Kidney glomerular epithelial cell (primary cell): ENCODE measurements around the gene FCHO1.
"Not testable (repeated sequence)": the region's sequence is repeated elsewhere in the genome, so short reads cannot be mapped to it uniquely, and the experiment has no call there.

Experiments used
- DNase-seq: peaks from one replicate; lab custom pipeline; 2025; lab: John Stamatoyannopoulos, UW

The FCHO1 gene

DNA sequence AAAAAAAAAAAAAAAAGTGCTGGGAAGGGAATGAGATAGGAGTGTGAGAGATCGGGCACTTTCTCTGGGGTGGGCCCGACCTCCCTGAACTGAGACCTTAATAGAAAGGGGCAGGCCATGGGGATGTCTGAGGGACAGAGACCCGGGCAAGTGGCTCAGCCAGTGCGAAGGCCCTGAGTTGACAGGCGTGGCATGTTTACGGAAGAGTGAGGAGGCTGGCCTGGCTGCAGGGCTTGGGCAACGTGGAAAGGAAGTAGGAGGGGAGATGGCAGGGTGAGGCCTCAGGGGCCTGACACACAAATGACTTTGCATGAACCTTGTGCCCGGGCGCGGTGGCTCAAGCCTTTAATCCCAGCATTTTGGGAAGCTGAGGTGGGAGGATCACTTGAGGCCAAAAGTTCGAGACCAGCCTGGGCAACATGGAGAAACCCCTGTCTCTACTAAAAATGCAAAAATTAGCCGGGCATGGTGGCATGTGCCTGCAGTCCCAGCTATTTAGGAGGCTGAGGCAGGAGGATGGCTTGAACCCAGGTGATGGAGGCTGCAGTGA lies 13.9 kb downstream of the FCHO1 start:
- DNase-seq = no peak

DNA sequence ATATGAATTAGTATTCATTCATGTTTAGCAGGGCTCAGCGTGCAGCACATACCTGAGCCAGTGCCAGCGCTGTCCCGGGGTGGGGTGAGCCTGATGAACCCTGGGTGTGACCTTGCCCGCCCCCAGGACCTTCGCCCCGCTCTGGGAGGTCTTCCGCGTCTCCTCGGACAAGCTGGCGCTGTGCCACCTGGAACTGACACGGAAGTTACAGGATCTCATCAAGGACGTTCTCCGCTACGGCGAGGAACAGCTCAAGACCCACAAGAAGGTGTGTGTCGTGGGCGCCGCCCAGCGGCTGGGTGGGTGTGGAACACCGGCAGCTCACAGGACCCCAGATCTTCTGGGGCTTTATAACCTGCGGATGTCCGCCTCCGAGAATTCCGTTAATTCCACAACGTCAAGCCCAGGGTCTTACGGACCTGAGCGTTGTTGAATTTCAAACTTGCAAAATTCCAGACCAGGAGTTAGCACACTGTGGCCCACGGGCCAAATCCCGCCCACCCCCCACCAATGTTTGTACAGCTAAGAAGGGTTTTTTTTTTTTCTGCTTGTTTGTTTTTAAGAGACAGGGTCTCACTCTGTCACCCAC lies 15.4 kb downstream of the FCHO1 start:
- DNase-seq = peak; percentile 83

DNA sequence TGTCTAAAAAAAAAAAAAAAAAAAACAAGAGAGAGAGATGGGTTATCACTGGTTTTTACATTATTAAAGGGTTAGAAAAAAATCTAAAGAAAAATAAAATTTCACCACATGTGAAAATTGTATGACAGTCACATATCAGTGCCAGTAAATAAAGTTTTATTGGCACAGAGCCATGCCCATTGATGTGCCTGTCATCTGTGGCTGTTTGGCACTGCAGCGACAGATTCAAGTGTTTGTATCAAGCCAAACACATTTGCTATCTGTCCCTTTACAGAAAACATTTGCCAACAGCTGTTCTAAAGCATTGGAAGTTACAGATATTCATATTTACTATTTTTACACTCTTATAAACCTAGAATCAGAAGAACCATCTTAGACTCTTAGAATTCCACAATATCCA lies 16.3 kb downstream of the FCHO1 start:
- DNase-seq = no peak

DNA sequence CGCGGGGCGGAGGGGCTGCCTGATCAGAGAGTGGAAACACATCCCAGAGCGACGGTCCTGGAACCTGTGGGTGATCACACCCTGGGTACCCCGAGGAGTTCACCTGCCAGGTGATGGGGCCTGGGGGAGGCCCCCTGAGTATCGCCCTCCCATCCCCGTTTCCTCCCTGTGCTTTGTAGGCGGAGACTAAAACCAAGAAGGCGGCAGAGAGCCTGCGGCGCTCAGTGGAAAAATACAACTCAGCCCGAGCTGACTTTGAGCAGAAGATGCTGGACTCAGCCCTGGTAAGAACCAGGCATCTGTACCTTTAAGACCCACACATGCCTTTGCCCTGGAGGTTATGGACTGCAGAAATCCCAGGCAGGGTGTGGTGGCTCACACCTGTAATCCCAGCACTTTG lies 19.3 kb downstream of the FCHO1 start:
- no peak for DNase-seq

DNA sequence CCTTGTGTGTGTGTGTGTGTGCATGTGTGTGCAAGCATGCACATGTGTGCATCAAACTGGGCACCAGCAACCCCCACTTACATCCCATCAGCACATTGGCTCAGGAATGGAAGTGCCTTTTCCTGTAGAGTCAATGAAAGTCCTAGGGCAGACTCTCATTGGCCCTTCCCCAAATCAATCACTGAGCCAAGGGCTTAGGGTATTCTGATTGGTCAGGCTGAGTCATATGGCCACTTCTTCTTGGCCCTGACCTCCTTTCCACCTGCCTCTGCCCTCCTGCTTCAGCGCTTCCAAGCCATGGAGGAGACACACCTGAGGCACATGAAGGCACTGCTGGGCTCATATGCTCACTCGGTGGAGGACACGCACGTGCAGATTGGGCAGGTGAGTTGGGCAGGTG lies 20.9 kb downstream of the FCHO1 start:
- no peak for DNase-seq

DNA sequence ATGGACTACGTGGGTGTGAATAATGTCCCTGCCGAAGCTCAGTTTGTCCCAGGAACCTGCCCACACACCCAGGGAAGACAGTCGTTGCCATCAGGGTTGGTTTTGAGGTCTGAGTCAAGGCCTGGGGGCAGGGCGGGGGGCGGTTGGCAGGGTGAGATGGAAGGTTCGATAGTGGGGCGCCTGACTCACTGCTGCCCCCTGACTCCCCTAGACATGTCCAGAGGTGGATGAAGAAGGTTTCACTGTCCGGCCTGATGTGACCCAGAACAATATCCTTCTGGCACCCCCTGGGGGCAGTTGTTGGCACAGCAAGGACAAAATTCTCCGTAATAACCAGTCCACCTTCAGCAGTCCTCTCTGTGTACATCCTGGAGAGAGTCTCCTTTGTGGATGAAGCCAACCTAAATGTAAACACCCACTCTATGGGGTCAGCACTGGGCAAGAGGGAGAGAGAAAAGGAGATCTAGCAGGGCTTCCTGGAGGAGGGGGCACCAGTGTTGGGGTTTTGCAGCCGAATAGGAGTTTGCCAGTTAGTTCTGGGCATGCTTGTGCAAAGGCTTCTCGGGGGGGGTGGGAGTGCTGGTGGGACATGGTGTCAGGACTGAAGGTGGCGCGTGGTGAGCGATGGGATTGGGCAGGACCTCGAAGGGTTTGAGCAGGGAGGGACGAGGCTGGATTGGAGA lies 24.1 kb downstream of the FCHO1 start:
- DNase-seq = no peak

DNA sequence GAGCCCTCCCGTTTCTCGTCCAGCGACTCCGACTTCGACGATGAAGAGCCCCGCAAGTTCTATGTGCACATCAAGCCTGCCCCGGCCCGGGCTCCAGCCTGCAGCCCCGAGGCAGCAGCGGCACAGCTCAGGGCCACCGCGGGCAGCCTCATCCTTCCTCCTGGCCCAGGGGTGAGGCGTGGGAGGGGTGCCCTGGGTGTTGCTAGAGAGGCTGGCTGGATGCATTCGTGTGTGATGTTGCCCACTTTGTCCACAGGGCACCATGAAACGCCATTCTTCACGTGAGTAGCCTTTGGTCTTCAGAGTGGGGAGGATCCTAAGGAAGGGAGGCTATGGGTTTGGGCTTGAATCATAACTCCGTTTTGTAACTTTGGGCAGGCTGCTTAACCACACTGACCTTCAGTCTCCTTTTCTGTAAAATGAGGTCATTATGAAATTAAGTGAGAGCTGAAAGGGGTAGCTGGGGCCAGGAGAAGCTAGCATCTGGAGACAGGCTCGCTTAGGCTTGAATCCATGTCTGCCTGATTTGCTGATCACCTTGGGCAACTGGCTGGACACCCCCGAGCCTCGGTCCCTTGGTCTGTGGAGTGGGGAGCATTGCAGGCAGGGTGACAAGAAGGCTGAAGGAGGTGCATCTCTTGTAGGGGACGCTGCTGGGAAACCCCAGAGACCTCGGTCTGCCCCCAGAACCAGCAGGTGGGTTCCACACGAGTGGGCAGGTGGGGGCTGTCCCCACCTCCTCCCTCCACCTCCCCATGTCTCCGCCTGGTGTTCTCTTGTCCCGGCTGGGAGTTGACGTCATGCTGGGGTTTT lies 24.9 kb downstream of the FCHO1 start:
- DNase-seq = no peak

DNA sequence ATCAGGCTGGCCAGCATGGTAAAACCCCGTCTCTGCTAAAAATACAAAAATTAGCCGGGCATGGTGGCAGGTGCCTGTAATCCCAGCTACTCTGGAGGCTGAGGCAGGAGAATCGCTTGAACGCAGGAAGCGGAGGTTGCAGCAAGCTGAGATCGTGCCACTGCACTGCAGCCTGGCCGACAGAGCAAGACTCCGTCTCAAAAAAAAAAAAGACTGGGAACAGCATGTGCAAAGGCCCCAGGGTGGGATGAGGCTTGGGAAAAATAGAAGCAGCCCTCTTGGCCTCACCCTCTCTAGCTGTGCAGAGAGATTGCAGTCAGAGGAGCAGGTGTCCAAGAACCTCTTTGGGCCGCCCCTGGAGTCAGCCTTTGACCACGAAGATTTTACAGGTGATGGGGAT lies 26.6 kb downstream of the FCHO1 start:
- DNase-seq = not testable (repeated sequence)

DNA sequence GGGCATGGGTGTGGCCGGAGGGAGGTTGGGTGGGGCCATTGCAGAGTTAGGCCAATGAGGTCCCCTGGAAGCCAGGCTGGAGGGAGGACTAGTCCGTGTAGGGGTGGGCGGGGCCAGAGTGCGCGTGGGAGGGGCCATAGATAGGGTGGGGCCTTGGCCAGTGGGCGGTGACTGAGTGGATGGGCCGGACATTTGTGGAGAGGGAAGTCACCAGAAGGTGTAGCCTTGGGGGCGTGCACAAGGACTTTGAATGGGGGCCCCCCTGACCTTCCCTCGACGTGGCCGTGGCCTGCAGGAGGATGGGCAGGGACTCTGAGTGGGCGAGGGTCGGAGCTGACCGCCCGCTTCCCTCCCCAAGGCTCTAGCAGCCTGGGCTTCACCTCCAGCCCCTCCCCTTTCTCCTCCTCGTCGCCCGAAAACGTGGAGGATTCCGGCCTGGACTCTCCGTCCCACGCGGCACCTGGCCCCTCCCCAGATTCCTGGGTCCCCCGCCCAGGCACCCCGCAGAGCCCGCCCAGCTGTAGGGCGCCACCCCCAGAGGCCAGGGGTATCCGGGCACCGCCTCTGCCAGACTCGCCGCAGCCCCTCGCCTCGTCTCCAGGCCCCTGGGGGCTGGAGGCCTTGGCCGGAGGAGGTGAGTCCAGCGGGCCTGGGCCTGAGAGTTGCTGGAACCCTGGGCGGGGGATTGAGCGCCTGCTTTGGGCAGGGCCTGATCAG lies 27.1 kb downstream of the FCHO1 start:
- no peak for DNase-seq

DNA sequence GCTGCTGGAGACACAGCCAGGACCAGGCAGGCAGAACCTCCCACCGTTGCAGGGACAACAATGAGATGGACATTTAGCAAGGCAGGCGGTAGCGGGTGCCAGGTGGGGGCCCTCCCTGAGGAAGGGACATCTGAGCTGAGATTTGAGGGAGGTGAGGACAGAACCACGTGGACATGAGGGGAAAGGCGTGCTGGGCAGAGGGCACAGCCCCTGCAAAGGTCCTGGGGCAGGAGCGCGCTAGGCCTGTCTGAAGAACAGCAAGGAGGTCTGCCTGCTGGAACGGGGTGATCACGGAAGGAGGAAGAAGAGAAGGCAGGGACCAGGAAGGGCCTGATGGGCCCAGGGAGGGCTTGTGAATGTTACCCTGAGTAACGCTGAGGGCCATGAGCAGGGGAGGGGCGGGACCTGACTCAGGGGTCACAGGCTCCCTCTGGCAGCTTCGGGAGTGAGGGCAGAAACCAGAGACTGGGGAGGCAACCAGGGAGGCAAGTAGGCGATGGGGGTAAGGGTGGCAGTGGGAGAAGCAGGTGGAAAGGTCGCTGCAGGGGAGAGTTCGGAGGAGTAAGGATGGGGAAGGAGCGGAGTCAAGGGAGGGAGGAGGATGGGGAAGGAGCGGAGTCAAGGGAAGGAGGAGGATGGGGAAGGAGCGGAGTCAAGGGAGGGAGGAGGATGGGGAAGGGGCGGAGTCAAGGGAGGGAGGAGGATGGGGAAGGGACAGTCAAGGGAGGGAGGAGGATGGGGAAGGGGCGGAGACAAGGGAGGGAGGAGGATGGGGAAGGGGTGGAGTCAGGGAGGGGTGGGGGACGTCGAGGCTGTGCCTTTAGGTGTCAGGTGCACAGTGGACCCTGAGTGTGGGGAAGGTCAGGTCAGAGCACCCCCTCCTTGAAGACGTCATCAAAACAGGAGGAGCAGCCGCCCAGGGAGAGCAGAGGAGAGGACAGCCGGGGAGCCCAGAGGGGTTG lies 28.0 kb downstream of the FCHO1 start:
- DNase-seq = no peak

DNA sequence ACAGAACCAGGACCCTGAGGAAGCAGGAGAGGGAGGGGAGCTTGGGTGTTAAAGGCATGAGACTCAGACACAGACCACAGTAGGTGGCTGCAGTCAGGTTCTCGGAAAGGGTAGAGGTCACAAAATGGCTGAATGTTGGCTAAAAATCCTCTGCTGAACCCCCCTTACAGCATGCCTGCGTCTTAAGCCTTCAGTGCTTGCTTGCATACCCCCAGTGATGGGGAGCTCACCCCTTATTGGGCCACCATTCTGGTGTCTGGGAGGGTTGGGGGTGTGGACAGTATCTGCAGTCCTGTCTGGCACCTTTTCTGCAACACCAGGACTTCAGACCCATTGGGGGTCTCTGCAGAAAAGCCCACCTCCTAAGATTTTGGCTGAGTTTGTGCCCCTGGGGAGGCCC lies 29.5 kb downstream of the FCHO1 start:
- no peak for DNase-seq

DNA sequence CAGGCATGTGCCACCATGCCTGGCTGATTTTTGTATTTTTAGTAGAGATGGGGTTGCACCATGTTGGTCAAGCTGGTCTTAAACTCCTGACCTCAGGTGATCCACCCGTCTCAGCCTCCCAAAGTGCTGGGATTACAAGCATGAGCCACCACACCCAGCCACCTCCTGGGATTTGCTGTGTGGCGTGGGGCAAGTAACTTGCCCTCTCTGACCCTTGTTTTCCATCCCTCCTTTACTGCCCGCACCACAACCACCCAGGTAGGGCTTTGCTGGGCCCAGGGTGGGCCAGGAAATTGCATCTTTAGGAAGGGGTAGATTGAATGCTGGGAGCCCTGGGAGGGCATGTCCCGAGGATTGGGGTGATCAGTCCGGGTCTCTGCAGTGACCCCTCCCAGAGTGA lies 32.4 kb downstream of the FCHO1 start:
- DNase-seq = not testable (repeated sequence)

DNA sequence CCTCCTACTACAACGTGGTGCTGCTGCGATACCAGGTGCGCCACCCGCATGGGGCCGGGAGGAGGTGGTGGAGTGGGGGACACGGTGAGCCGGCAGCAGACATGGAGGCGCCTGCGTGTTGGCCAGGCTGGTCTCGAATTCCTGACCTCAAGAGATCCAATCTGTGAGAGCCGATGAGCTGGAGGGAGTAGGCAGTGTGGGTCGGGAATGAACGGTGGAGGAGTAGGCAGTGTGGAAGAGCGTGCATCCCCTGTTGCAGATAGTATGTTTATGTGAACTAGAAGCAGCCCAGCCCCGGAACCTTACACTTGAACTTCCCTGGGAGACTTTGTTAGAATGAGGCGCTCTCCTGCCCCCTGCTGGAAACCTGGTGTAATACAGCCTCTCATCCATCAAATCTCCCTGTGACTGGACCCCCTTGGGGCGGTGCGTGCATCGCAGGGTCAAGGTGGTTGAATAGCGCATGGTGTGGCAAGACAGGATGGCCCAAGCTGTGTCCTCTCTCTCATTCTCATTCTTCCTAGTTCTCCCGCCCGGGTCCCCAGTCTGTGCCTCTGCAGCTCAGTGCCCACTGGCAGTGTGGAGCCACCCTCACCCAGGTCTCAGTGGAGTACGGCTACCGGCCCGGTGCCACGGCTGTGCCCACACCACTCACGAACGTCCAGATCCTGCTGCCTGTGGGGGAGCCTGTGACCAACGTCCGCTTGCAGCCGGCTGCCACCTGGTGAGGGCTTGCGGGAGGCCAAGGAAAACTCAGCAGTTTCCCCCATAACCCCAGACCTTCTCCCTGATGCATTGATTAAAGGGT lies 33.1 kb downstream of the FCHO1 start:
- peak; percentile 41 for DNase-seq

DNA sequence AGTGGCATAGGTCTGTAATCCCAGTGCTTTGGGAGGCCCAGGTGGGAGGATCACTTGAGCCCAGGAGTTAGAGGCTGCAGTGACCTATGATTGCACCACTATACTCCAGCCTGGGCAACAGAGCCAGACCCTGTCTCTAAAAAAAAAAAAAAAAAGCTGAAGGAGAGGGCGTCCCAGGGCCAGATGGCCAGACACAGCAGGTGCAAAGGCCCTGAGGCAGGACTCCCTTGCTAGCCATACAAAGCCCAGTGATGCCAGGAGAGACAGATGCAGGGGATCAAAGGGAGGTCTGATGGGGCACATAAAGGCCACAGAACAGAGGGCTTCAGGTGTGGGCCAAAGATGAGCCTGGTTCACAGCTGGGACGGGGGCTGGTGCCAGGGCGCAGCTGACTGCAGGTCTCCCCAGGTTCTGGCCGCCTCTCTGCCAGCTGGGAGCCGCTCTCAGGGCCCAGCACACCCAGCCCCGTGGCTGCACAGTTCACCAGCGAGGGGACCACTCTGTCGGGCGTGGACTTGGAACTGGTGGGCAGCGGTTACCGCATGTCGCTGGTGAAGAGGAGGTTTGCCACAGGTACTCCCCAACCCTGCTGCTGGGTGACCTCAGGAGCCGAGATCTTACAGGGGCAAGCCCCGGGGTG lies 36.1 kb downstream of the FCHO1 start:
- DNase-seq = no peak

DNA sequence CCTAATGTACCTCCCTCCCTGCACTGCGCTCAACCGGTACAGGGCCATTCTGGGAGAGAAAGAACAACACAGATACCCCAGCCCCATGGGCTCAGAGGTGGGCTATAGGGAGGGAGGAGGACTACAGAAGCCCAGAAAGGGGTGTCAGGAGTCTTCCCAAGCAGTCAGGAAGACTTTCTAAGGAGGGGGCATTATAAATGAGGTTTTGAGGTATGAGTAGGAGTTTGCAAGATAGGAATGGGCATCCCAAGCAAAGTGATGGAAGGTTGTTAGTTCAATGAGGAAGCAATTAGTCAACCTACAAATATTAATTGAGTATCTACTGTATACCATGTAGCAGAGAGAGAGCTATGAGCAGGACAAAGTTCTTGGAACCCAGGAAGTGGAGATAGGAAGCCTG lies 37.4 kb downstream of the FCHO1 start:
- no peak for DNase-seq

DNA sequence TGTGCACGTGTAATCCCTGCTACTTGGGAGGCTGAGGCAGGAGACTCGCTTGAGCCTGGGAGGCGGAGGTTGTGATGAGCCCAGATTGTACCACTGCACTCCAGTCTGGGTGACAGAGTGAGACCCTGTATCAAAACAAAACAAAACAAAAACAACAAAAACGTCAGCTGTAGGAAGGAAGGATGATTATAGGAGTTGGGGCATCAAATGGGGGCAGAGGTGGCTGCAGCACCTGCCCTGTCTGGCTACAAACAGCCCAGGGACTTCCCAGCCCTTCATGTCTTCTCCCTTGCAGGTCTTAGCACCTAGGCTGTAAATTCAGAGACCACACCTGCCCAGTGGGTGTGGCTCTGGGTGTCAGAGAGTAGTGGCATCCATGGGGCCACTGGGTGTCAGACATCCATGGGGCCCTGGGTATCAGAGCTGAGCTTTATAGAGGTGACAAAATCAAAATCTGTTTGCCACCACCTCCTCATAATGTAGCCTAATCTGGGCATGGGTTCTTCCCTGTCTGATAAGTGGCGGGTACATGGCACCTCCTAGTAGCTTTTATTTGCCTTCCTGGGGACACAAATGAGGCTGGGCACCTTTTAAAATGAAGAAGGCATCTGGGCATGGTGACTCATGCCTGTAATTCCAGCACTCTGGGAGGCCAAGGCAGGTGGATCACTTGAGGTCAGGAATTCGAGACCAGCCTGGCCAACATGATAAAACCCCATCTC lies 38.9 kb downstream of the FCHO1 start:
- no peak for DNase-seq

DNA sequence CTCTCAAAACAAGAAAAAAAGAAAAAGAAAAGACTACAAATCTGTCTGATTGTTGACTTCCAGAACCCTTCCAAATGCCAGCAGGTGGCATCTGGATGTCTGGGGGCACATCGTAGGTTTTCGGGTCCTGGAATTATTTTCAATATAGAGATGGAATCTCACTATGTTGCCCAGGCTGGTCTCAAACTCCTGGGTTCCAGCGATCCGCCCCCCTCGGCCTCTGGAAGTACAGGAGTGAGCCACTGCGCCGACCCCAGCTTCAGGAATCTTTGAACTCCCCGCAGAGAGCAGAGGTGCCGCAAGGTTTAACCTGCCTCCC lies 43.1 kb downstream of the FCHO1 start:
- no peak for DNase-seq

DNA sequence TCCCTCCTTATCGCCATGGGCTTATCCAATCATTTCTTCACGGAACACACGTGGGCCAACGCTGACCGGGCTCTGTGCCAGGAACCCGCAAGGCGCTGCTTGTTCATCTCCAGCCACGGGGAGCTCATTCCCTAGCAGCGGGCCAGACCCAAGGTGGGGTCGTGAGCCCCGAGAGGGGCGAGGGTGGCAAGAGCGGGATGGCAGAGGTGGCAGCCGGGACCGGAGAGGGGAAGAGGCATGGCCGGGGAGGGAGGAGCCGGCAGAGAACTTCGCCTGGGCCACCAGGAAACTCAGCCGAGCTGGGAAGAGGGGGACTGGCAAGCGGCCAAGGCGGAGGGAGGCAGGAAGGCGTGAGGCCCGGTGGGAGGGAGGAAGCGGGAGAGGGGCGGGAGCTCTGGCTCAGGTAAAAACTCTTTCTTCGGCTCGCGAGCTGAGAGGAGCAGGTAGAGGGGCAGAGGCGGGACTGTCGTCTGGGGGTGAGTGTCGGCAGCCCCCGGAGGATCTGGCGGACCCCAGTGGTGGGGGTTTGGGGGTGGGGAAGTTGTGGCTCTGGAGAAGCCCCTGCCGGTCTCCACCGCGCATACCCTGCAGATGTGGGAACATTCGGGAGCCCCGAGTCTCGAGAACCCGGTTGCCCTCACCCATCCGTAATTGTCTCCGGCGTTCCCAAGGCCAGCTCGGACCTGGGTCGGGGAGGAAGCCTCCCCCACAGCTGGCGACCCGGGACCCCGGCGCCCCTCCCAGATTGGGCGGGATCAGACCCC lies 43.6 kb downstream of the FCHO1 start, which contains the start of gene B3GNT3:
TSS of gene B3GNT3 (plus strand) at position 408 of the 764 bp plus-strand sequence. CDS start 12,670 bp downstream, outside the sequence.
- DNase-seq = no peak
